Measurements from ENCODE around the gene VASH1. TPM values are rescaled to one million over a fixed set of nuclear protein-coding genes. Genes with fewer than 3 reads are reported as not detected.

Gene VASH1
- total RNA-seq, 3 donors from 2014 or later (not counting 1 experiment from before 2014, with no cell fraction given): 9.5 to 15.0 (median 13.5) TPM

GRCh38 chr14:76773956-76774820 is 12.9 kb downstream of the VASH1 start:
- Histone ChIP-seq H3K4me3 (ENCODE audit: low read length) (no peak overlapping the region), H3K36me3 (ENCODE audit: control insufficient read depth, insufficient read depth, low read length) (no peaks in the 10 kb centered on the region), H3K4me1 (ENCODE audit: control insufficient read depth, insufficient read depth, low read length) (peaks cover 26% of the 10 kb centered on the region), H3K27ac (ENCODE audit: low read length) (no peak overlapping the region), H3K27me3 (ENCODE audit: control insufficient read depth, insufficient read depth, low read length) (no peaks in the 10 kb centered on the region), H3K9me3 (ENCODE audit: control insufficient read depth, insufficient read depth, low read length) (no peaks in the 10 kb centered on the region)
- intact Hi-C loops (cut with micrococcal nuclease): no loop called here
- no peaks in the 10 kb centered on the region for H3K9me3 Mint-ChIP-seq
- H3K4me3 Mint-ChIP-seq: no peak overlapping the region
- no peak for TF ChIP-seq CTCF (IDR thresholded peaks at IDR 0.05)
- no peak for DNase-seq
- WGBS (ENCODE audit: insufficient coverage): 94% methylated on average over 18 of the region's 18 CpGs
- no peaks in the 10 kb centered on the region for H3K36me3 Mint-ChIP-seq
- H3K4me1 Mint-ChIP-seq: peaks cover 0 to 10% of the 10 kb centered on the region in 2 donors
- no peaks in the 10 kb centered on the region for H3K27me3 Mint-ChIP-seq (ENCODE audit: low read depth in 2 of 2)
- H3K27ac Mint-ChIP-seq: peak overlapping the region in 1 of 2 donors; percentile 29
- no peak for ATAC-seq

GRCh38 chr14:76774821-76775694 is 13.8 kb downstream of the VASH1 start:
- WGBS (ENCODE audit: insufficient coverage): 95% methylated on average over 21 of the region's 22 CpGs
- TF ChIP-seq CTCF (IDR thresholded peaks at IDR 0.05): no peak
- no peak overlapping the region for H3K4me3 ChIP-seq (ENCODE audit: low read length)
- DNase-seq: no peak
- peaks cover 0 to 9% of the 10 kb centered on the region in 2 donors for H3K4me1 Mint-ChIP-seq
- H3K27me3 ChIP-seq (ENCODE audit: control insufficient read depth, insufficient read depth, low read length): no peaks in the 10 kb centered on the region
- H3K36me3 ChIP-seq (ENCODE audit: control insufficient read depth, insufficient read depth, low read length): no peaks in the 10 kb centered on the region
- intact Hi-C loops (cut with micrococcal nuclease): no loop called here
- no peak overlapping the region for H3K4me3 Mint-ChIP-seq
- H3K27me3 Mint-ChIP-seq (ENCODE audit: low read depth in 2 of 2): no peaks in the 10 kb centered on the region
- no peak overlapping the region for H3K27ac Mint-ChIP-seq
- no peak overlapping the region for H3K27ac ChIP-seq (ENCODE audit: low read length)
- no peaks in the 10 kb centered on the region for H3K36me3 Mint-ChIP-seq
- no peaks in the 10 kb centered on the region for H3K9me3 ChIP-seq (ENCODE audit: control insufficient read depth, insufficient read depth, low read length)
- peaks cover 24% of the 10 kb centered on the region for H3K4me1 ChIP-seq (ENCODE audit: control insufficient read depth, insufficient read depth, low read length)
- ATAC-seq: no peak
- H3K9me3 Mint-ChIP-seq: no peaks in the 10 kb centered on the region

GRCh38 chr14:76775695-76776427 is 14.6 kb downstream of the VASH1 start:
- Mint-ChIP-seq H3K36me3 (no peaks in the 10 kb centered on the region), H3K27me3 (ENCODE audit: low read depth in 2 of 2) (no peaks in the 10 kb centered on the region), H3K4me1 (peaks cover 0 to 9% of the 10 kb centered on the region in 2 donors), H3K4me3 (no peak overlapping the region), H3K9me3 (no peaks in the 10 kb centered on the region), H3K27ac (no peak overlapping the region)
- intact Hi-C loops (cut with micrococcal nuclease): no loop called here
- ATAC-seq (no peak), DNase-seq (no peak)
- Histone ChIP-seq H3K36me3 (ENCODE audit: control insufficient read depth, insufficient read depth, low read length) (no peaks in the 10 kb centered on the region), H3K27me3 (ENCODE audit: control insufficient read depth, insufficient read depth, low read length) (no peaks in the 10 kb centered on the region), H3K27ac (ENCODE audit: low read length) (no peak overlapping the region), H3K4me1 (ENCODE audit: control insufficient read depth, insufficient read depth, low read length) (peaks cover 24% of the 10 kb centered on the region), H3K4me3 (ENCODE audit: low read length) (no peak overlapping the region), H3K9me3 (ENCODE audit: control insufficient read depth, insufficient read depth, low read length) (no peaks in the 10 kb centered on the region)
- no peak for TF ChIP-seq CTCF (IDR thresholded peaks at IDR 0.05)
- WGBS (ENCODE audit: insufficient coverage): 96% methylated on average over 54 of the region's 54 CpGs
